AG10803 (cell line): ENCODE data around the gene NCOA5.

Experiments
- DNase-seq: peaks from one replicate; pipeline ENCODE4 v3.0.0; 2010; ENCODE audit warnings: low read depth
- H3K4me3 ChIP-seq: 2 replicates; pipeline ENCODE4 v1.5.1; 2011; ENCODE audit warnings: mild to moderate bottlenecking, low read length, control low read depth
- TF ChIP-seq, protein P1 (sequence below): conservative IDR thresholded peaks from 2 replicates; pipeline ENCODE4 v1.5.1; 2011; ENCODE audit warnings: mild to moderate bottlenecking, low read length, control low read depth, inconsistent platforms

Gene NCOA5

DNA sequence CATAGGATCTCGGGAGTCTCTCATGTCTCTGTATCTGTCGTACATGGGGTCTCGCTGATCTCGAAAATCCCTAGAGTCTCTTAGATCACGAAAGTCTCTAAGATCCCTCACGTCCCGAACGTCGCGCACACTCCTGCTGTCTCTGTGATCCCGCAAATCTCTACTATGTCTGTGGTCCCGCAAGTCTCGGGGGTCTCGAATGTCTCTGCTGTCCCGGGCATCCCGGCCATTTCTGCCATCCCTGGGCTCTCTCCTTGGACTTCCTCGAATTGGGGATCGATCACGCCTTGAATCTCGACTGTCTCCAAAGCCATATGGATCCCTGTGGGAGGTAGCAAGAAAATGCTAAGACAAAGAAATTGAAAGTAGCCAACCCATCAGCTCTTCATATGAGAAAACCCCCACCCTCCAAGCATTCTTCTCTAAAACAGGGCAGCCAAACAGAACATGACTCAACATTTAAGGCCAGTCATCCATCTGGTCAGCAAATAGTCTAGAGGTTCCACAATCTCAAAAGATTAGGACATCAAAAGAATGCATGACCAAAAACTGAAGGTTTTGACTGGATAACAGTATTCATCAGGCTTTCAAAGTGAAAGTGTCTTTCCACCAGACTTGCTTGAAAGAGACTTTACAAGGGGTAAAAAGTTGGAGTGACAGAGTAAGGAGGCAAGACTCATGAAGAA is 19.4 kb downstream of the NCOA5 start:
- peak; percentile 66 for DNase-seq
- TF ChIP-seq, protein P1, sequence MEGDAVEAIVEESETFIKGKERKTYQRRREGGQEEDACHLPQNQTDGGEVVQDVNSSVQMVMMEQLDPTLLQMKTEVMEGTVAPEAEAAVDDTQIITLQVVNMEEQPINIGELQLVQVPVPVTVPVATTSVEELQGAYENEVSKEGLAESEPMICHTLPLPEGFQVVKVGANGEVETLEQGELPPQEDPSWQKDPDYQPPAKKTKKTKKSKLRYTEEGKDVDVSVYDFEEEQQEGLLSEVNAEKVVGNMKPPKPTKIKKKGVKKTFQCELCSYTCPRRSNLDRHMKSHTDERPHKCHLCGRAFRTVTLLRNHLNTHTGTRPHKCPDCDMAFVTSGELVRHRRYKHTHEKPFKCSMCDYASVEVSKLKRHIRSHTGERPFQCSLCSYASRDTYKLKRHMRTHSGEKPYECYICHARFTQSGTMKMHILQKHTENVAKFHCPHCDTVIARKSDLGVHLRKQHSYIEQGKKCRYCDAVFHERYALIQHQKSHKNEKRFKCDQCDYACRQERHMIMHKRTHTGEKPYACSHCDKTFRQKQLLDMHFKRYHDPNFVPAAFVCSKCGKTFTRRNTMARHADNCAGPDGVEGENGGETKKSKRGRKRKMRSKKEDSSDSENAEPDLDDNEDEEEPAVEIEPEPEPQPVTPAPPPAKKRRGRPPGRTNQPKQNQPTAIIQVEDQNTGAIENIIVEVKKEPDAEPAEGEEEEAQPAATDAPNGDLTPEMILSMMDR = no peak
- no peak overlapping the region; the same call in 1 of the 2 replicates for H3K4me3 ChIP-seq

DNA sequence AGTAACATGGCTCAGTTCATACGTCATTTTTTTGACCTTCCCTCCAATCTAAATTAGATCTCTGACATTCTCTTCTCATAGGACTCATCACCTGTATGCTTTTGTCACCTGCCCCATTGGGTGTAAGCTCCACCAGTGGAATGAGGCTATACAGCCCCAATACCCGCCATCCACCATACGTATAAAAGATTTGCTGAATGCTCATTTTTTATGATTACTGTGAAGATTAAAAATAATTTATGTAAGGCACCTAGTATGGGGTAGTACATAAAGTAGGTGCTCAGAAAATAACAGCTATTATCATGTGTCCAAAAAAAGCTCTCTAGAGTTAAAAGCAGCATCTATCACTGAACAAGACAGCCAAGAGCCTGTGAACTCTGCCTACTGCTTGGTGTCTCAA is 24.1 kb downstream of the NCOA5 start:
- TF ChIP-seq, protein P1 = no peak
- H3K4me3 ChIP-seq = no peak overlapping the region
- no peak for DNase-seq

DNA sequence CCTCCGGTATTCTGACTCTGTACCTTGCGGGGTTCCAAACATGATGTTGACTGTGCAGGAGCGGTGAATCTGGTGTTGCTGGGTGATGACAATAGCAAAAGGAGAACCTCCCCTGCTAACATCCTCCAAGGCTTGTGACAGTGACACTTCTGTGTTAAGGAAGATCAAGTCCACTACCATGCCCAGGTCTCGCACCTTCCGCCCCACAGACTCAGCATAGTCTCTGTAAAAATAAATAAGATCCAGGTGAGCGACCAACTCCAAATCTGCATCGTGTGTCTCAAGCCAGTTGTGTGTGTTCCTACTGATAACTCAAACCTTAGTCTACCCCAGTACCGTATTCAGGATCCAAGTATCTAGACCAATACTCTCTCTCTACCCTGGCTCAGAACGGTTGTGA is 24.8 kb downstream of the NCOA5 start:
- TF ChIP-seq, protein P1 = no peak
- no peak overlapping the region for H3K4me3 ChIP-seq
- DNase-seq = no peak

DNA sequence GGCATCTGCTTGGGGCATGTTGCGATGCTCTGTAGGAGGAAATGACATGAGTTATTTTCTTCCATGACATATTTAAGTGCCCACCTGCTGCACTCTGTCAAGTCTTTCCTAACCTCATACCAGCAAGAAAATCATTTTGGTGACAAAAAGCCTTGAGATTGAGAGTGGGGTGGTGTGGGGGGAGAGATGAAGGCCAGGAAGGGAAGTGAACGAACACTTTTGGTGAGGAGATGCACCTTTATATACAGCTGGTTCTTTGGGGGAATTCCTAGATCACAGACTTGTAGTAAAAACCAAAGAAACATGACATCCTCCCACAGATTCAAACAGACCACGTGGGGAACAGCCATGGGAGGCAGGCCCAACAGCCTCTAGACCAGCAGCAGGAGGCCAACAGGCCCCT is 26.1 kb downstream of the NCOA5 start:
- DNase-seq = no peak
- no peak overlapping the region for H3K4me3 ChIP-seq
- TF ChIP-seq, protein P1 = no peak

DNA sequence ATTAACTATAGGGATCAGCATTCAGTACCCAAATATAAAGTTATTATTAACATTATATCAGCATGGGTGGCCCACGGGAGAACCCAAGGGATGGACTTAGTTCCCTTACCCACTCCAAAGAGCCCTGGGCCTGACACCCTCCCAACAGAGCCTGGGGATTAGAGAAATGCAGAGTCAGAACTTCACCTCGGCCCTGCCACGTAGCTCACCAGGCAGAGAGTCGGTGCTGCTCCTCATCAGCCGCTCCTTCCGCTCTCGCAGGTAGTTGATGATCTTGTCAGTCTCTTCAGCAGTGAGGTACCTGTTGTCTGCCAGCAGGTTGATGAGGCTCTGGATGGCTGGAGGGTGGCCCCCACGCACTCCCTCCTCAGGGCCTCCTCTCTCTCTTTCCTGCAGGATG is 26.6 kb downstream of the NCOA5 start:
- no peak overlapping the region for H3K4me3 ChIP-seq
- TF ChIP-seq, protein P1 = no peak
- DNase-seq = no peak

DNA sequence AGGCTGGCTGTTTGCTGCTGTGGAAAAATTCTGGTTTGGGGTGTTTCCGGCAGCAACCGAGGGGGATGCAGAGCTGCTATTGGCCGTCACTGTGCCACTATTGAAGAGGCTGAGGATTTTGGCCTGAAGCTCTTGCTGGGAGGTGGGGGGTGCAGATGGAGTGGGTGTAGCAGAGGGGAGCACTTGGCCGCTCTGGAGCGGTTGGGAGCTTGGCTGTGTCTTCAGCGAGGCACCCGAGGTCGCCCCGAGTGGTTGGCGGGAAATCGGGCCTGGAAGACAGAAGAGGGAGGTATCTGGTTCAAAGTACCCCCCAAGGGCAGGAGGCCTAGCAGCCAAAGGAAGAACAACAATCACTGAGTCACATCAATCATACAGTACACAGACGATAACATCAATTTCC is 27.1 kb downstream of the NCOA5 start:
- no peak for DNase-seq
- no peak overlapping the region for H3K4me3 ChIP-seq
- TF ChIP-seq, protein P1 = no peak

DNA sequence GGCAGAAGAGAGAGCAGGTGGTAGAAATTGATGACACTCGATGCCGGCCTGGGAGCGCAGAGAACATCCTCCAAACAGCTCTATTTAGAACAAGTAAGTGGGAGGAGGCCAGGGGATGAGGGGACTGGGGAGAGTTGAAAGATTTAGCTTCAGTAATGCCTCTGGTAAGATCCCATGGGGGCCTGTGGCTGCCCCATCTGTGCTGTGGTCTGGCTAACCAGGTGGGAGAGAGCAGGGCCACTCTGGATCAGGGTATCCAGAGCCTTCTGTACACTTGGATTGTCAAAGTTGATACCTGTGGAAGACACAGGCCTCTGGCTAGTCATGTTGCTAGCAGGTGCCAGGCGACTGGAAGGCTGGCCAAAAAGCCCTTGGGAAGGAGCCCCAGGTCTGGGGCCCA is 27.6 kb downstream of the NCOA5 start:
- H3K4me3 ChIP-seq = no peak overlapping the region
- TF ChIP-seq, protein P1 = no peak
- no peak for DNase-seq
